Measurements from ENCODE around the gene SLC35F2.
"Not testable (repeated sequence)": the region's sequence is repeated elsewhere in the genome, so short reads cannot be mapped to it uniquely, and the experiment has no call there.

Gene SLC35F2

DNA sequence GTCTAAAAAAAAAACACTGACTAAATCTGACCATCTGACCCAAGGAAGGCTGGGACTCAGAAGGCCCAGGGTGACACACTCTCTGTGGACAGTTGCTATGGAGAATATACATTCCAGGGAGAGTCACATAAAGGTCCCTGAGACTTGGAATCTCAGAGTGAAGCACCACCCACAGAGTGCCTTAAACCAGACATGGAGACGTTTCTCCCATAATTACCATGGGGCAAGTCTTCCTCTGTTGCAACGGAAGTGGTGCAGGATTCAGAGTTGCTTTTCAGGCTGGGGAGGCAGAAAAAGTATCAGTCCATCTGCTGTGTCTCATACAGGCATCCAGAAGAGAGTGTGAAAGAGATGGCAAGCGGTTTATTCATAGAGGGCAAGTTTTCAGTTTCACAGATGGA lies 88.0 kb downstream of the SLC35F2 start:
- FAIRE-seq, result no peak
- TF ChIP-seq CTCF (IDR thresholded peaks at IDR 0.05; ENCODE audit: insufficient read depth, missing control alignments), result no peak
- DNase-seq (ENCODE audit: insufficient read length, low spot score), result no peak

DNA sequence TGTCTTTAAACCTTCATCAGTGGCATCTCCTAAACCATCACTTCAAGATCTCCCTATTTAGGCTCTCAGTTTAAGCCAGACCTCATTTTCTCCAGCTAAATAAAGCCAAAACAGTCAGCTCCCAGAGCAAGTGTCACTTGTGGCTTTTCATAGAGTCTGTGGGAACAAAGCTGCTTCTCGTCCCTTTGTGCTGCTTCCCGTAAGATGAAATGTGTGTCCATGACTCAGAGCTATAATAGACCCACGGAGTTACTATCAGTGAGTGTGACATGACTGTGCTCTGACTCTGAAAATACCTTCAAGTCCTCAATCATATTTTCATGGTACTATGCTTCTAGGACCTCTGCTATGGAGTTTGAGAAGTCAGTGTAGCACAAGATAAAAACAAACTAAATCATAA lies 89.4 kb downstream of the SLC35F2 start:
- DNase-seq (ENCODE audit: insufficient read length, low spot score) (no peak), FAIRE-seq (no peak)
- TF ChIP-seq CTCF (IDR thresholded peaks at IDR 0.05; ENCODE audit: insufficient read depth, missing control alignments), result no peak

DNA sequence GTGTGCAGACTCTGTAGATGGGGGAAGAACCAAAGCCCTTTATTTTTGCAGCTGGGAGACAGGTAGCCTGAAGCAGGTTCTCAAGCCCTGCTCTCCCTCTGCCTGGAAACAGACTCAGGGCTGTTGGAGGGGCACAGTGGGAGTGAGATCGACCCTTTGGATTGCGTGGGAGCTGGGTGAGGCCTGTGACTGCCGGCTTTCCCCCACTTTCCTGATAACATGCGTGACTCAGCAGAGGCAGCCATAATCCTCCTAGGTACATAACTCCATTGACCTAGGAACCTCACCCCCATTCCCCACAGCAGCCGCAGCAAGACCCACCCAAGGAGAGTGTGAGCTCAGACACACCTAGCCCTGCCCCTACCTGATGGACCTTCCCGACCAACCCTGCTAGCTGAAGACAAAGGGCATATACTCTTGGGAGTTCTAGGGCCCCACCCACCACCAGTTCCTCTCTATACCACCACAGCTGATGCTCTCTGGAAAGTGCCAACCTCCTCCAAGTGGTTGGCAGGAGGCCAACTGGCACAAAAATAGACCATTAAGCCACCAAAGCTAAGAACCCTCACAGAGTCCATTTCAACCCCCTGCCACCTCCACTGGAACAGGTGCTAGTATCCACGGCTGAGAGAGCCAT lies 99.8 kb downstream of the SLC35F2 start:
- FAIRE-seq; DNase-seq (ENCODE audit: insufficient read length, low spot score): not testable (repeated sequence)

DNA sequence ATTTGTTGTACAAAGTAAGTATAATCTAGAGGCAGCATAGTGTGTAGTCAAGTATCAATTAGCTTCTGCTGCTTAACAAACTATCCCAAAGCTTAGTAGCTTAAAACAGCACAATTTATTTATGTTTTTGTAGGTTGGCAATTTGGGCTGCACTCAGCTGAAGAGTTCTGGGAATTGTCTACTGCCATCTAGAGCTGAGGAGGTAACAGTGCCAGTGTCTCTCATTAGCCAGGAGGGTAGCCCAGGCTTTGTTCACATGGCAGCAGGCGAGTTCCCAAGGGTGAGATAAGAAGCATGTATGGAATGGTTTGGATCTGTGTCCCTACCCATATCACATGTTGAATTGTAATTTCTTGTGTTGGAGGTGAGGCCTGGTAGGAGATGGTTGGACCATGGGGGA lies 100.9 kb downstream of the SLC35F2 start:
- FAIRE-seq (no peak), DNase-seq (ENCODE audit: insufficient read length, low spot score) (no peak)

GRCh38 chr11:107756553-107756952 lies 102.0 kb downstream of the SLC35F2 start:
- FAIRE-seq, result no peak
- no peak for DNase-seq (ENCODE audit: insufficient read length, low spot score)
- TF ChIP-seq CTCF (IDR thresholded peaks at IDR 0.05; ENCODE audit: insufficient read depth, missing control alignments), result no peak

More for the DNA sequence above, 100.9 kb downstream of the SLC35F2 start:
- no peak for TF ChIP-seq CTCF (IDR thresholded peaks at IDR 0.05; ENCODE audit: insufficient read depth, missing control alignments)

- FAIRE-seq, result peak; percentile 92
- TF ChIP-seq CTCF (IDR thresholded peaks at IDR 0.05; ENCODE audit: insufficient read depth, missing control alignments), result no peak
- DNase-seq (ENCODE audit: insufficient read length, low spot score), result no peak
Measured at GRCh38 chr11:107752949-107753822, 105.4 kb downstream of the SLC35F2 start.

DNA sequence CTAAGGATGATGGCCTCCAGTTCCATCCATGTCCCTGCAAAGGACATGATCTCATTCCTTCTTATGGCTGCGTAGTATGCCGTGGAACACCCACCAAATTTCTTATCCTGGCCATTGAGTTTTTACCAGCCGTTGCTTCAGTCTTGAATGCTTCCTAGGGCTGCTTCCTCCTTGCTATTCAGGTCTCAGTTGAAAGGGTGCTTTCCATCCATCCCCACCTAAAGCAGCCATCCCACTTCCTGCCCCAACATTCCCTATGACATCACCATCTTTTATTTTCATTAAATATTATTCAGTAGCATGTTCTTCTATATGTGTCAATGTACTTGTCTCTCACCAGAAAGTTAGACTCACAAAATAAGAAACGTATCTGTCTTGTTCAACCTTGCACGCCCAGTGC lies 106.1 kb downstream of the SLC35F2 start:
- DNase-seq (ENCODE audit: insufficient read length, low spot score) (no peak), FAIRE-seq (no peak)

More for the DNA sequence above, 106.1 kb downstream of the SLC35F2 start:
- no peak for TF ChIP-seq CTCF (IDR thresholded peaks at IDR 0.05; ENCODE audit: insufficient read depth, missing control alignments)
